UCSD-AML1 (cell line): ENCODE results near the gene MEFV.
"Not testable (repeated sequence)": the region's sequence is repeated elsewhere in the genome, so short reads cannot be mapped to it uniquely, and the experiment has no call there.

Experiments used
- DNase-seq: peaks from one replicate; lab custom pipeline; 2025; ENCODE audit not compliant: unreplicated experiment; lab: John Stamatoyannopoulos, UW

MEFV gene

DNA sequence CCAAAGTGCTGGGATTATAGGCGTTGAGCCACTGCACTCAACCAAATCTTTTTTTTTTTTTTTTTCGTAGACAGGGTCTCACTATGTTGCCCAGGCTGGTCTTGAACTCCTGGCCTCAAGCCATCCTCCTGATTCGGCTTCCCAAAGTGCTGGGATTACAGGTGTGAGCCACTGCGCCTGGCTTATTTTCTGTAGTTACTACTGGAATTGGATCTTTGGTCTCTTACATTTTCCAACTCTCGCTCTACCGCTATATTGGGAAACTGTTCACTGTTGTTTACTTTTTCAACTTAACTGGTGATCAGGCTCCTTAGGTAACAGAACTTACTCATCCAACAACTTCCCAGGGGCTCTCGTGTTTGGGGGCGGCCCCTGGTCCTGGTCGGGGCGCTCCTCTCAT lies 35.6 kb downstream of the MEFV start:
- no peak for DNase-seq

GRCh38 chr16:3216263-3216640 lies 40.2 kb downstream of the MEFV start:
- DNase-seq = no peak

- DNase-seq = no peak
Observed at GRCh38 chr16:3215601-3216262, 40.7 kb downstream of the MEFV start.

- DNase-seq = no peak
Observed at GRCh38 chr16:3214904-3215600, 41.4 kb downstream of the MEFV start.

DNA sequence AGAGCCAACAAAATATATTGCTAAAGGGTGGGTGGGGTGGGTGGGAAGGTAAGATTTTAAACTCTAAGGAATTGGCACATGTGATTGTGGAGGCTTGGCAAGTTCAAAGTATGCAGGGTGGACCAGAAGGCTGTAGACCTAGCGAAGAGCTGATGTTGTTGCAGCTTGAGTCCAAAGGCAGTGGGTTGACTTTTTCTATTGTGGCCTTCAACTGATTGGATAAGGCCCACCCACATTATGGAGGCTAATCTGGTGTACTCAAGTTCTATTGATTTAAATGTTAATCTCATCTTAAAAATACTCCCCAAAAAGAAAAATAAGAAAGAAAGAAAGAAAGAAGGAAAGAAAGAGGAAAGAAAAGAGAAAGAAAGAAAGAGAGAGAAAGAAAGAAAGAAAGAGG lies 43.9 kb downstream of the MEFV start:
- DNase-seq = no peak

GRCh38 chr16:3212006-3212405 lies 44.4 kb downstream of the MEFV start:
- no peak for DNase-seq

GRCh38 chr16:3207086-3207953 lies 49.1 kb downstream of the MEFV start:
- no peak for DNase-seq

- DNase-seq = not testable (repeated sequence)
Observed at GRCh38 chr16:3205939-3206338, 50.5 kb downstream of the MEFV start.

DNA sequence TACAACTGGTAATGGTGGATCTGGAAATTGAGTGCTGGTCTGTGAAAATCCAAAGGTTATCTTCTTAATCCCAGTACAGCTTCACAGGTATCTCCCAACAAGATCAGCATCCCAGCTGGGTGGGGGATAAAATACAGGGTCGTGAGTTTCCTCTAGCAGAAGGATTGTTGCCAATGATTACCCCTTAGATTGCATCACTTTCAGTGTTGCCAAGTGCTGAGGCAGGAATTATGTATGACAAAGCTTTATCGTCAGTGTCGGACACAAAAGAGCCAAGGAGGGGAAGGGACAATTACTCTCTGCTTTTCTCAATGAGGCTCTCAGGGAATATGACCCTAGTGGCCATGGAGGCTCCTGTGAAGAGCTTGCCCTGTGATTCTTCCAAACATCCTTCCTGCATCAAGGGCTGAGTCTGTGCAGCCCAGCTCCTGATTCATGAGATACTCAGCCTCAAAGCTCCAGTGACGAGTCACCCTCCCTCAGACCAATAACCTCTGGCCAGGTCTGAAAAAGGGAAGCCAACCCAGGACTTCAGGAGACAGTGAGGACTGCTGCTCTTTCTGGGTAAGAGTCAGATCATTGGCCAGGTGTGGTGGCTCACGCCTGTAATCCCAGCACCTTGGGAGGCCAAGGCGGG lies 53.4 kb downstream of the MEFV start:
- DNase-seq = no peak

DNA sequence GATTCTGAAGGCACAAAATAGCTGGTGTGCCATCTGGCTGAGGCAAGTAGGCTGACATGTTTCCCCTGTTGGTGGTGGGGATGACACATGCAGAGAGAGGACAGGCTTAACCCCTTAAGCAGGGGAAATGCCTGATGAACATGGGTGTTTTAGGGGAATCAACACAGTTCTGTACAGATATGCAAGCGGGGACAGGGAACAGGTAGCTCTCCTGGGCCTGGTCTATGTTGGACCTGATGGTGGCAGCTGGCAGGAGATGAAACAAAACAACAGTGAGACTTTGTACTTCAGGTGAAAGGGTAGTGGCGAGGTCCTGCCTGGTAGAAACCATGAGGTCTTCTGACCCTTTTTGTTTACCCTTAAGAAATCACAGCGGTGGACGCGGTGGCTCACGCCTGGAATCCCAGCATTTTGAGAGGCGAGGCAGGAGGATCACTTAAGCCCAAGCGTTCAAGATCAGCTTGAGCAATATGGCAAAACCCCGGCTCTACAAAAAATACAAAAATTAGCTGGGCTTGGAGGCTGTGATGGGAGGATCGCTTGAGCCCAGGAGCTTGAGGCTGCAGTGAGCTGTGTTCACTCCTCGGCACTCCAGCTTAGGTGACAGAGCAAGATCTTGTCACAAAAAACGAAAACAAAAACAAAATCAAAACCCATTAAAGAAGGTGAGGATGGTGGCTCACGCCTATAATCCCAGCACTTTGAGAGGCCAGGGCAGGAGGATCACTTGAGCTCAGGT lies 57.9 kb downstream of the MEFV start:
- no peak for DNase-seq

DNA sequence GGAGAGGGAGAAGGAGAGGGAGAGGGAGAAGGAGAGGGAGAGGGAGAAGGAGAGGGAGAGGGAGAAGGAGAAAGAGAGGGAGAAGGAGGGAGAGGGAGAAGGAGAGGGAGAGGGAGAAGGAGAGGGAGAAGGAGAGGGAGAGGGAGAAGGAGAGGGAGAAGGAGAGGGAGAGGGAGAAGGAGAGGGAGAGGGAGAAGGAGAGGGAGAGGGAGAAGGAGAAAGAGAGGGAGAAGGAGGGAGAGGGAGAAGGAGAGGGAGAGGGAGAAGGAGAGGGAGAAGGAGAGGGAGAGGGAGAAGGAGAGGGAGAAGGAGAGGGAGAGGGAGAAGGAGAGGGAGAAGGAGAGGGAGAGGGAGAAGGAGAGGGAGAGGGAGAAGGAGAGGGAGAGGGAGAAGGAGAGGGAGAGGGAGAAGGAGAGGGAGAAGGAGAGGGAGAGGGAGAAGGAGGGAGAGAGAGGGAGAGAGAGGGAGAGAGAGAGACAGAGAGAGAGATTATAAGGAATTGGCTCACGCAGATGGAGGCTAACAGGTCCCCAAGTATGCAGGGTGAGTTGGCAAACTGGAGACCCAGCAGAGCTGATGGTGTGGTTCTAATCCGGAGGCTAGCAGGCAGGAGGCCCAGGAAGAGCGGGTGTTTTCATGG lies 58.6 kb downstream of the MEFV start:
- not testable (repeated sequence) for DNase-seq

DNA sequence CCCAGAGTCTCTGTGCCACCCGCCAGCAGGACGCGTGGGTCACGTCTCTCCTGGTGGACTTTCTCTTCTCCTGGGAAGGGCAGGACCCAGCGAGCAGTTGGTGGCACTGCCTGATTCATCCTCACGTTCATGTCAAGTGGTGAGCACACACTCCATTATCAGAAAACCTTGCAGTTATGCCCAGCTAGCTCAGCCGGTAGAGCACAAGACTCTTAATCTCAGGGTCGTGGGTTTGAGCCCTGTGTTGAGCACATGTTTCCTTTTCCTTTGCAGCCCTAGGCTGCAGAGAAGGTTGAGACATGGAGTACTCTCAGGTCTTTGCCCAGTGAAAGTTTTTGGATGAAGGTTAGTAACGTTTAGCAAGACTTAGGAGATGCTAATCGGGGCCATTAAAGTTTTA lies 60.5 kb downstream of the MEFV start:
- DNase-seq = no peak

- no peak for DNase-seq
Observed at GRCh38 chr16:3194792-3195191, 61.6 kb downstream of the MEFV start.

GRCh38 chr16:3193221-3194212 lies 62.9 kb downstream of the MEFV start:
- DNase-seq = no peak

GRCh38 chr16:3192476-3193019 lies 63.9 kb downstream of the MEFV start:
- DNase-seq = no peak
